Naive thymus-derived CD8-positive, alpha-beta T cell (primary cell): ENCODE results near the gene GSTP1. TPM values are rescaled to one million over a fixed set of nuclear protein-coding genes. Genes with fewer than 3 reads are reported as not detected.
"Not testable (repeated sequence)": the region's sequence is repeated elsewhere in the genome, so short reads cannot be mapped to it uniquely, and the experiment has no call there.

Experiments used
- ATAC-seq, 2 donors: fragments of 150-1000 bp; cut with Tn5 transposase in 1 of 2; sonication (Bioruptor Pico), chemical (Tn5 transposase) in 1 of 2; 1 replicate in 1 of 2; 2 replicates in 1 of 2; pipeline ENCODE4 v1.10.0; 2021; ENCODE audit warnings: mild to moderate bottlenecking in 2 of 2, moderate library complexity in 2 of 2
- POLR2A ChIA-PET: fragments of 350-600 bp; sonication (Branson Sonifier 250); formaldehyde crosslinking; loops from one replicate; lab custom pipeline; 2021; ENCODE audit warnings: antibody characterized with exemption; lab: Charles Lee
- DNase-seq, 10 donors: peaks; one replicate each; pipeline versions ENCODE4 v3.0.0 to v3.0.0-alpha.2; 2020 to 2022
- H3K27ac Mint-ChIP-seq, 10 donors: one replicate each; pipeline ENCODE4 v1.8.0; 2020 to 2022; ENCODE audit warnings: mild to moderate bottlenecking in 10 of 10, mixed read lengths in 10 of 10, moderate library complexity in 4 of 10, inconsistent platforms in 1 of 10
- H3K27me3 Mint-ChIP-seq, 5 donors: one replicate each; pipeline ENCODE4 v1.8.0; 2021 to 2022; ENCODE audit warnings: mixed read lengths in 5 of 5
- H3K36me3 Mint-ChIP-seq, 3 donors: one replicate each; pipeline ENCODE4 v1.8.0; 2020 to 2022; ENCODE audit warnings: mixed read lengths in 3 of 3, mild to moderate bottlenecking in 2 of 3, inconsistent platforms in 1 of 3
- H3K4me1 Mint-ChIP-seq, 4 donors: one replicate each; pipeline ENCODE4 v1.8.0; 2021 to 2022; ENCODE audit warnings: mixed read lengths in 4 of 4
- H3K4me3 Mint-ChIP-seq, 10 donors: one replicate each; pipeline ENCODE4 v1.8.0; 2020 to 2022; ENCODE audit warnings: mild to moderate bottlenecking in 10 of 10, mixed read lengths in 10 of 10, moderate library complexity in 6 of 10, inconsistent platforms in 1 of 10
- H3K9me3 Mint-ChIP-seq, 9 donors: one replicate each; pipeline ENCODE4 v1.8.0; 2020 to 2022; ENCODE audit warnings: mixed read lengths in 9 of 9, mild to moderate bottlenecking in 3 of 9, inconsistent platforms in 1 of 9, moderate library complexity in 1 of 9
- polyA plus RNA-seq, 3 donors: library from polyadenylated mRNA; unstranded; fragments of 300-500 nt; fragmentation: Illumina TruSeq; gene quantifications; one replicate each; pipeline ENCODE4 v1.2.3, GENCODE V29; 2021
- total RNA-seq, 8 experiments: library from RNA in 2 of 8; stranded (reverse) in 2 of 8; gene quantifications; one replicate each; pipeline ENCODE4 v1.2.3 and lab custom pipeline; 2021 to 2026

GSTP1 gene
- total and polyA plus RNA-seq, 5 experiments from 2014 or later, result 177 to 278 (median 234) TPM

DNA sequence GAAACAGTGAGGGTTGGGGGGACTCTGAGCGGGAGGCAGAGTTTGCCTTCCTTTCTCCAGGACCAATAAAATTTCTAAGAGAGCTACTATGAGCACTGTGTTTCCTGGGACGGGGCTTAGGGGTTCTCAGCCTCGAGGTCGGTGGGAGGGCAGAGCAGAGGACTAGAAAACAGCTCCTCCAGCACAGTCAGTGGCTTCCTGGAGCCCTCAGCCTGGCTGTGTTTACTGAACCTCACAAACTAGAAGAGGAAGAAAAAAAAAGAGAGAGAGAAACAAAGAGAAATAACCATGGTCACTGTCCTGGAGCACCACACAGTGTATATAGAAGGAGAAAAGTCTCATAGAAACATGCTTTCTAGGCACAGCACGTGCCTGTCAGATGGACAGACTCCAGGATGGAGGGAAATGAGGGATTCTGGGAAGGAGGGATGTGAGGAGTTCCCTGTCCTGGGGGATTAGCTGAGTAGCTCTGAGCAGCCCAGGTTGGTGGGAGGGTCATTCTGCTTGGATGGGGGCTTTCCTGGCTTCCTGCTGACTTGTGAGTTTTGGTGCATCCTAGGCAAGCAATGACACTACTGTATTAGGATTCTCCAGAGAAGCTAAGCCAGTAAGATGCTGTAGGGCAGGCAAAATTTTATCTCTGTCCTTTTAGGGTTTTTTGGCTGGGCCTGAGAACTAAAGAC lies 3.1 kb downstream of the GSTP1 start:
- DNase-seq, result no peak
- H3K4me1 Mint-ChIP-seq, result peaks cover 16 to 60% (median 38%) of the 10 kb centered on the region in 4 donors
- ATAC-seq, result no peak
- H3K36me3 Mint-ChIP-seq, result peaks cover 0 to 4% (median 0%) of the 10 kb centered on the region in 3 donors
- peak overlapping the region; percentile 36 to 84 (median 67) for H3K27ac Mint-ChIP-seq
- POLR2A ChIA-PET, result no interaction called here
- H3K4me3 Mint-ChIP-seq, result peak overlapping the region in 3 of 10 donors; percentile 26 to 82 (median 78)
- no peaks in the 10 kb centered on the region for H3K27me3 Mint-ChIP-seq
- H3K9me3 Mint-ChIP-seq, result no peaks in the 10 kb centered on the region

DNA sequence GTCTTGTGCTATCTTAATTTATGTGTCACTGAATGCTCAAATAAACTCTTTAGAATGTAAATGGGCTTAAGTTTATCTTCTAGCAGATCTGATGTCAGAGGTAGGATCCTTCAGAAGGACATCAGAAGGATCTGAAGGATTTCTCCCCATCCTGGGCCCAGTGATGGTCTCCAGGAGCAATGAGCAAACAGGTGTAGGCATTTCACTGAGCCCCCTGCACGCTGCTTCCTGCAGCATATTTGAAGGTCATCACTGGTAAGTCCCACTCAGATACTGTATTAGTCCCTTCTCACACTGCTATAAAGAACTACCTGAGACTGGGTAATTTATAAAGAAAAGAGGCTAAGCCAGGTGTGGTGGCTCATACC lies 4.5 kb downstream of the GSTP1 start:
- H3K27me3 Mint-ChIP-seq, result no peaks in the 10 kb centered on the region
- peak overlapping the region in 6 of 10 donors; percentile 30 to 70 (median 38) for H3K27ac Mint-ChIP-seq
- peak overlapping the region in 1 of 10 donors; percentile 43 for H3K4me3 Mint-ChIP-seq
- H3K9me3 Mint-ChIP-seq, result no peaks in the 10 kb centered on the region
- peaks cover 0 to 4% (median 0%) of the 10 kb centered on the region in 3 donors for H3K36me3 Mint-ChIP-seq
- POLR2A ChIA-PET, result no interaction called here
- ATAC-seq (no peak), DNase-seq (no peak)
- H3K4me1 Mint-ChIP-seq, result peaks cover 9 to 47% (median 27%) of the 10 kb centered on the region in 4 donors

DNA sequence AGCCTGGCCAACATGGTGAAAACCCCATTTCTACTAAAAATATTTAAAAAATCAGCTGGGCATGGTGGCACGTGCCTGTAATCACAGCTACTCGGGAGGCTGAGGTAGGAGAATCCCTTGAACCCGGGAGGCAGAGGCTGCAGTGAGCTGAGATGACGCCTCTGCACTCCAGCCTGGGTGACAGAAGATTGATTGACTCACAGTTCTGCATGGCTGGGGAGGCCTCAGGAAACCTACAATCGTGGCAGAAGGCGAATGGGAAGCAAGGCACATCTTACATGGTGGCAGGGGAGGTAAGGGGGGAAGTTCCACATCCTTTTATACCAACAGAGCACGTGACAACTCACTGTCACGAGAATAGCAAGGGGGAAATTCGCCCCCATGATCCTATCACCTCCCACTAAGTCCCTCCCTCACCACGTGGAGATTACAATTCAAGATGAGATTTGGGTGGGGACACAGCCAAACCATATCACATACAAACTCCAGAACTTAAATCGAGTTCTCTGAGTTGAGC lies 5.3 kb downstream of the GSTP1 start:
- ATAC-seq, POLR2A ChIA-PET: not testable (repeated sequence)
- peak overlapping the region in 2 of 10 donors; percentile 50 to 69 for H3K27ac Mint-ChIP-seq

DNA sequence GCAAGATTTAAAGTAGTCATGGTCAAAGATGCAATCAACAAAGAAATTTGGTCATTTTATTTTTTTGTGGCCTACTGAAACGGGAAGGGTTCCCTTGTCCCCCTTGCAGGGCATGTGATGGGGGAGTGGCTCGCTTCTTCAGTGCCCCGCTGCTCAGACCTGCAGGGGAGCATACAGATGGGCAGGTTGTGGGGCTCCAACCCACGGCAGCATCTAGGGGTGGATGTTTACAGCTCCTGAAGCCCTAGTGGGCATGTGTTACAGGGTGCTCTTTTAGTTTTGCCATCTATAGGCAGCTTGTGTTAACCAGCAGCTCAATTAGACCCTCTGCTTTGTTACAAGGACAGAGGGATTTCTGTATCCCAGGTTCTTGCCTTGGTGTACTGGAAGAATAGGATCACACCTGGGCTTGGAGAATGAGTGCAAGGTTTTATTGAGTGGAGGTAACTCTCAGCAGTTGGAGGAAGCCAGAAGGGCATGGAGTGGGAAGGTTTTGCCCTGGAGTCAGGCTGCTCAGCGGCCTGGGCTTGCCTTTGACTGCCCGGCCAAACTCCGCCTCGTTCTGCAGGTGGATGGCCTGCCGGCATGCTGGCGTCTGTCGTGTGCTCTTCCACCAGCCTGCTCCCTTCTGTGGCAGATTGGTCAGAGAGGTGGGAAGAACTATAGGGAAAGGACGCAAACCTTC lies 9.4 kb downstream of the GSTP1 start:
- Mint-ChIP-seq H3K36me3 (no peaks in the 10 kb centered on the region), H3K27ac (no peak overlapping the region), H3K27me3 (peaks cover 0 to 2% (median 0%) of the 10 kb centered on the region in 5 donors), H3K9me3 (peaks cover 0 to 4% (median 0%) of the 10 kb centered on the region in 9 donors), H3K4me1 (peaks cover 0 to 6% (median 0%) of the 10 kb centered on the region in 4 donors), H3K4me3 (no peak overlapping the region)
- POLR2A ChIA-PET, result interaction anchor here (0.7 to 1.3 kb wide), 2 partner anchors 9 to 21 kb away, joined by 3 to 4 read pairs; partner anchors contain the start of gene GSTP1
- DNase-seq (no peak), ATAC-seq (no peak)

More for the DNA sequence above, 5.3 kb downstream of the GSTP1 start:
- H3K27me3 Mint-ChIP-seq, H3K36me3 Mint-ChIP-seq, H3K9me3 Mint-ChIP-seq, DNase-seq, H3K4me3 Mint-ChIP-seq: not testable (repeated sequence)
- H3K4me1 Mint-ChIP-seq, result peaks cover 8 to 45% (median 23%) of the 10 kb centered on the region in 4 donors

DNA sequence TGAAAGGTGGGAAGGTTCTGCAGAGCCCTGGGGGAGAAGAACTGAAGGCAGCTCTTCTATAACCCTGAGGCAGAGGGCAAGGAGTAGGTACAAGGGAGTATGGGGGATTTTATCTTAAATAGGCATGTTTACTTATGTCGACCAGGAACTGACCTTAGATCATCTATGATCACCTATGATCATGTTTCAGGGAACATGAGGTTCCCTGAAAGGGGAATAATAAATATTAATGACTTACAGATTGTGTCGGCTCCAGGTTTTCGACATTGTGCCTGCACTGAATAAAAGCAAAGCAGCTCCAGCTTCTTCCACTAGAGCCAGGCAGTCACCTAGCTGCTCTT lies 9.9 kb downstream of the GSTP1 start:
- Mint-ChIP-seq H3K27ac (no peak overlapping the region), H3K27me3 (peaks cover 0 to 2% (median 0%) of the 10 kb centered on the region in 5 donors), H3K4me3 (no peak overlapping the region), H3K4me1 (peaks cover 0 to 4% (median 0%) of the 10 kb centered on the region in 4 donors), H3K9me3 (peaks cover 0 to 4% (median 0%) of the 10 kb centered on the region in 9 donors), H3K36me3 (no peaks in the 10 kb centered on the region)
- ATAC-seq (no peak), DNase-seq (no peak)
- POLR2A ChIA-PET, result no interaction called here

DNA sequence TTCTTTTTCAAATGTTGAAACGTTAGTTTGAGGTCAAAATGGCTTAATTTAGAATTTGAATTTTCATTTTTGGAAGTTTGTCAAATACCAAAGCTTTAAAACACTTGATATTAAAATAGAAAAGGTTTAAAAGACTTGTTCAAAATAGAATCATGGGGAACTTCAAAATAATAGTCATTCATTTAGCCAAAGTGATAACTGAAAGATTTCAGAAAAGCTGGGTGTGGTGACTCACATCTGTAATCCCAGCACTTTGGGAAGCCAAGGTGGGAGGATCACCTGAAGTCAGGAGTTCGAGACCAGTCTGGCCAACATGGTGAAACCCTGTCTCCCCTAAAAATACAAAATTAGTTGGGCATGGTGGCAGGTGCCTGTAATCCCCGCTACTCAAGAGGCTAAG lies 10.9 kb downstream of the GSTP1 start:
- H3K27me3 Mint-ChIP-seq, result peaks cover 0 to 4% (median 0%) of the 10 kb centered on the region in 5 donors
- ATAC-seq (no peak), DNase-seq (no peak)
- H3K36me3 Mint-ChIP-seq, result no peaks in the 10 kb centered on the region
- POLR2A ChIA-PET, result no interaction called here
- no peak overlapping the region for H3K4me3 Mint-ChIP-seq
- H3K9me3 Mint-ChIP-seq, result peaks cover 0 to 4% (median 0%) of the 10 kb centered on the region in 9 donors
- peaks cover 0 to 4% (median 0%) of the 10 kb centered on the region in 4 donors for H3K4me1 Mint-ChIP-seq
- H3K27ac Mint-ChIP-seq, result no peak overlapping the region

DNA sequence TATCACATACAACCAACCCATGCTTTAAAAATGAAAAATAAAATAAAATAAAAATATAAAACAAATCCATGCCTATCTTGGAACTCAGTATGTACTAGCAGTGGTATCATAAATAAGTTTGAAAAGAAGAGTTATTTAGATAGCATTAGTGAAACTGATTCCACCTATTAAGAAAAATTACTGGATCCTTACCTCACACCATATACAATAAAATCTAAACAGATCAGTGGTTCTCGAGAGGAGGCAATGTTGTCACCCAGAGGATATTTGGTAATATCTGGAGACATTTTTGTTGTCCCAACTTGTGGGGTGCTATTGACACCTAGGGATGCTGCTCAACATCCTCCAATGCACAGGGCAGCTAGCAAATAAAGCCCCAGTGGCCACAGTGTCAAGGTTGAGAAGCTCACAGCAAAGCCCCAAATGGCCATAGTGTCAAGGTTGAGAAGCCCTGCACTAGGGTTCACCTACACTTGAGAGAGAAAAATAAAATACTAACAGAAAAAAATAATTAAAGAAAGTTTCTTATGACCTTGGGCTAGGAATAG lies 13.2 kb downstream of the GSTP1 start:
- peaks cover 0 to 11% (median 0%) of the 10 kb centered on the region in 4 donors for H3K4me1 Mint-ChIP-seq
- H3K36me3 Mint-ChIP-seq, result no peaks in the 10 kb centered on the region
- no peak overlapping the region for H3K4me3 Mint-ChIP-seq
- no peak overlapping the region for H3K27ac Mint-ChIP-seq
- ATAC-seq, result no peak
- peaks cover 0 to 23% (median 9%) of the 10 kb centered on the region in 5 donors for H3K27me3 Mint-ChIP-seq
- POLR2A ChIA-PET, result no interaction called here
- no peak for DNase-seq
- H3K9me3 Mint-ChIP-seq, result peaks cover 0 to 4% (median 0%) of the 10 kb centered on the region in 9 donors

DNA sequence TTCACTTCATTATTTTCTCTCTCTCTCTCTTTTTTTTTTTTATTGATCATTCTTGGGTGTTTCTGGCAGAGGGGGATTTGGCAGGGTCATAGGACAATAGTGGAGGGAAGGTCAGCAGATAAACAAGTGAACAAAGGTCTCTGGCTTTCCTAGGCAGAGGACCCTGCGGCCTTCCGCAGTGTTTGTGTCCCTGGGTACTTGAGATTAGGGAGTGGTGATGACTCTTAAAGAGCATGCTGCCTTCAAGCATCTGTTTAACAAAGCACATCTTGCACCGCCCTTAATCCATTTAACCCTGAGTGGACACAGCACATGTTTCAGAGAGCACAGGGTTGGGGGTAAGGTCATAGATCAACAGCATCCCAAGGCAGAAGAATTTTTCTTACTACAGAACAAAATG lies 13.8 kb downstream of the GSTP1 start:
- POLR2A ChIA-PET, H3K9me3 Mint-ChIP-seq, H3K36me3 Mint-ChIP-seq, DNase-seq, H3K27ac Mint-ChIP-seq, ATAC-seq, H3K4me3 Mint-ChIP-seq: not testable (repeated sequence)
- Mint-ChIP-seq H3K4me1 (peaks cover 0 to 11% (median 0%) of the 10 kb centered on the region in 4 donors), H3K27me3 (peaks cover 0 to 25% (median 9%) of the 10 kb centered on the region in 5 donors)

DNA sequence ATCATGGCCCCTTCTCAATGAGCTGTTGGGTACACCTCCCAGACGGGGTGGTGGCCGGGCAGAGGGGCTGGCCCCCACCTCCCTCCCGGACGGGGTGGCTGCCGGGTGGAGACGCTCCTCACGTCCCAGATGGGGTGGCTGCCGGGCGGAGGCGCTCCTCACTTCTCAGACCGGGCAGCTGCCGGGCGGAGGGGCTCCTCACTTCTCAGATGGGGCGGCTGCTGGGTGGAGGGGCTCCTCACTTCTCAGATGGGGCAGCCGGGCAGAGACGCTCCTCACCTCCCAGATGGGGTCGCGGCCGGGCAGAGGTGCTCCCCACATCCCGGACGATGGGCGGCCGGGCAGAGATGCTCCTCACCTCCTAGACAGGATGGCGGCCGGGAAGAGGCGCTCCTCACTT lies 14.4 kb downstream of the GSTP1 start:
- H3K36me3 Mint-ChIP-seq, POLR2A ChIA-PET, ATAC-seq, H3K4me3 Mint-ChIP-seq, H3K27ac Mint-ChIP-seq, DNase-seq, H3K9me3 Mint-ChIP-seq: not testable (repeated sequence)
- peaks cover 4 to 30% (median 9%) of the 10 kb centered on the region in 5 donors for H3K27me3 Mint-ChIP-seq
- peaks cover 0 to 11% (median 0%) of the 10 kb centered on the region in 4 donors for H3K4me1 Mint-ChIP-seq

DNA sequence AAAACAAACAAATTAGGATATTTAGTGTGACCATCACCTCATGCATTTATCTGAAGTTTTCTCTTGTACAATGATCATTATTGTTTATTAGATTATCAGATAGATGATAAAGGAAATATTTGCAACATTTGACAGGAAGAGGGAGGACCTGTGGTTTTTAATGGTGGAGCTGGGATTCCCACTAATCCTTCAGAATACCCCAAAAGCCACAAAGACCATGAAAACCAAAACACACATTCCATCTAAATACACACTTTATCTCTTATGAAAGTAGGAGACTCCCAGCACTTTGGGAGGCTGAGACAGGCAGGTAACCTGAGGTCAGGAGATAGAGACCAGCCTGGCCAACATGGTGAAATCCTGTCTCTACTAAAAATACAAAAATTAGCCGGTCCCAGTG lies 15.5 kb downstream of the GSTP1 start:
- Mint-ChIP-seq H3K36me3 (no peaks in the 10 kb centered on the region), H3K4me1 (peaks cover 0 to 11% (median 0%) of the 10 kb centered on the region in 4 donors), H3K27me3 (peaks cover 4 to 35% (median 9%) of the 10 kb centered on the region in 5 donors), H3K4me3 (no peak overlapping the region), H3K27ac (no peak overlapping the region), H3K9me3 (peaks cover 0 to 4% (median 0%) of the 10 kb centered on the region in 9 donors)
- DNase-seq (no peak), ATAC-seq (no peak)
- POLR2A ChIA-PET, result interaction anchor here (0.7 kb wide), 1 partner anchor 448 kb away, joined by 3 read pairs; no protein-coding TSS in a partner anchor

DNA sequence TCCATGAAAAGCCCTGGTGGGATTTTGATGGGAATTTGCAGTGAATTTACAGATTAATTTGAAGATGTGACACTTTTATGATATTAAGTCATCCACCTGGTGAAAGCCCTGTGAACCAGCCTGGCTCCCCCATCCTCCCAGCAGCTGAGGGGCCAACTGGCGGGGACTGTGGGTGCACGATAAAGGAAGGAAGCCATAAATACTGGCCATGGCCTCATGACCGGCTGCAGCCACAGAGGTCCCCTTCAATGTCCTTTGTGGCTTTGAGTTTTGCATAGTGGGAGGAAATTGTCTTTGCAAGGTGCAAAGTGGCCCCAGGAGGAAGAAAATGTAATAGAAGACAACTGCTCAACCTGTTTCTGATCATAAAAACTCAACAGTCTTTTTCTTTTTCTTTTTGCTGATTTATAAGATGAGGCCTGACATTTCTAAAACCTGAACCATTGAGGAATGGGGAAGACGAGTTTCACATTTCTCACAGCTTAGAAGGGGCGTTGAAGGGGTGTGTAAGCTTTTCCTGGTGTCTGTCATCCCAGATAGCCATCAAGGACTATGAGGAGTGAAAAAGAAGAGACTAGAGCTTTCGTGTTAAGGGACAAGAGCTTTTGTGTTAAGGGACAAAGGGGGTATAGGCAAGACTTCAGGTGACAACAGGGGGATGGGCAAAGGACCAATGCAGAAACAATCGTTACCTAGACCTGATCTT lies 16.9 kb downstream of the GSTP1 start:
- H3K36me3 Mint-ChIP-seq, result no peaks in the 10 kb centered on the region
- POLR2A ChIA-PET, result no interaction called here
- ATAC-seq (no peak), DNase-seq (no peak)
- peak overlapping the region in 1 of 10 donors; percentile 4 for H3K4me3 Mint-ChIP-seq
- peaks cover 4 to 42% (median 9%) of the 10 kb centered on the region in 5 donors for H3K27me3 Mint-ChIP-seq
- peaks cover 0 to 15% (median under 1%) of the 10 kb centered on the region in 4 donors for H3K4me1 Mint-ChIP-seq
- peaks cover 0 to 4% (median 0%) of the 10 kb centered on the region in 9 donors for H3K9me3 Mint-ChIP-seq
- peak overlapping the region in 3 of 10 donors; percentile 6 to 58 (median 14) for H3K27ac Mint-ChIP-seq

DNA sequence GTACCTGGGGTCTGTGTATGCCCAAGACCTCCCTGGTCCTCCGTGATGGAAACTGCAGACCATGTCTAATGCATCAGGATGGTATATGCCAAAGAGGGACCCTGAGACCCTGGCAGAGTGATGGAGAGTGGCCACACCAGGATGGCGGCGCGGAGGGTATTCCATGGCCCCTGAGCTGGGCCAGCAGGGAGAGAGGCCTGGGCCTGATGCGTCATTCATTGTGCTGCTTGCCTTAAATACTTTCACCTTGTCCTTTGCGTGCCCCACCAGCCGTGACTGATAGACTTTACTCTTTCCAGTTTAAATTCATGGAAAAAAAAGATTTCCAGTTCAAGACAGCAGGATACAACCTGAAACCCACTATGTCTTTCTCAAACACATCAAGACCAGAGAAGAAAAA lies 17.5 kb downstream of the GSTP1 start:
- Mint-ChIP-seq H3K27ac (no peak overlapping the region), H3K27me3 (peaks cover 4 to 42% (median 9%) of the 10 kb centered on the region in 5 donors), H3K9me3 (peaks cover 0 to 4% (median 0%) of the 10 kb centered on the region in 9 donors), H3K36me3 (no peaks in the 10 kb centered on the region), H3K4me3 (no peak overlapping the region), H3K4me1 (peaks cover 2 to 18% (median 5%) of the 10 kb centered on the region in 4 donors)
- no peak for DNase-seq
- POLR2A ChIA-PET, result no interaction called here
- ATAC-seq, result no peak
